ENCODE results near the gene TTN. TPM values are rescaled to one million over a fixed set of nuclear protein-coding genes. Genes with fewer than 3 reads are reported as not detected.

Gene TTN
- total and polyA plus RNA-seq, 4 donors: 0.98 to 4.5 (median 1.9) TPM

DNA sequence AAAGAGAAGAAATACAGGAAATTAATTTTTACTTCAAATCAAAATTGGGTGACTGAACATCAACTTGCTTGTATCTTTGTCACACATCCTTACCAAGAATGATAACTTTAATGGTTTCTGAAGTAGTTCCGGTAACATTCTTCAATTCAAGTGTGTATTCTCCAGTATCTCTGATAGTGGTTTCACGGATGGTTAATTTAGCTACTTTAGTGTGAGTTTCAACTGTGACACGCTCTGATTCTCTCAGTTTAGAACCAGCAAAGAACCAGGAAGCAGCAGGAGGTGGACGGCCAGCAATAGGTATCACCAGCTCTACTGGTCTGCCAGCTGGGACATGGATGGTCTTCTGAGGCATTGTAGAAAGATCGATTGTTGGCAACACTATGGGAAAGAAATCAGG is 264.7 kb downstream of the TTN start:
- no peaks in the 10 kb centered on the region for H3K4me1 ChIP-seq (ENCODE audit: control insufficient read depth, insufficient read depth, low read length)
- H3K36me3 ChIP-seq (ENCODE audit: control insufficient read depth, insufficient read depth, low read length): no peaks in the 10 kb centered on the region
- no peak overlapping the region for H3K4me3 ChIP-seq (ENCODE audit: low read depth, low read length)
- no peak overlapping the region for H3K27ac ChIP-seq (ENCODE audit: low read depth, low read length)
- no peak for DNase-seq (ENCODE audit: low read depth in 4 of 6, low spot score in 6 of 6)
- H3K27me3 ChIP-seq (ENCODE audit: control insufficient read depth, insufficient read depth, low read length): no peaks in the 10 kb centered on the region
- no peaks in the 10 kb centered on the region for H3K9me3 ChIP-seq (ENCODE audit: control insufficient read depth, insufficient read depth, low read length)
- WGBS (ENCODE audit: insufficient coverage): 100% methylated on average over 1 of the region's 5 CpGs

DNA sequence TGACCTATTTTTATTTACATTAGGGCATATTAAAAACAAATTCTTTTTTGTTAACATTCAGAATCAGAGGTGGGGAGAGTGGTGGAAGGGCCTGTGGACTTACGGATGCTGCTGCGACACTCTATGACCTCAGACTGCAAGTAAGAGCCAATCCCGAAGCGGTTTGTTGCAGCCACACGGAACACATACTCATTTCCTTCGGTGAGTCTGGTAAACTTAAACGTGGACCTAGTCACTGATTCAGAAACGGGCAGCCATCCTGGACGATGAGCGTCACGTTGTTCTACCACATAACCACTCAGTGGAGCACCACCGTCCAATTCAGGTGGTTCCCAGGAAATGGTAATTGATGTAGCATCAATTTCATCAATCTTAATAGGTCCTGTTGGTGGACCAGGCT is 265.1 kb downstream of the TTN start:
- WGBS (ENCODE audit: insufficient coverage): 100% methylated on average over 2 of the region's 12 CpGs
- H3K9me3 ChIP-seq (ENCODE audit: control insufficient read depth, insufficient read depth, low read length): no peaks in the 10 kb centered on the region
- no peak overlapping the region for H3K4me3 ChIP-seq (ENCODE audit: low read depth, low read length)
- H3K27ac ChIP-seq (ENCODE audit: low read depth, low read length): no peak overlapping the region
- no peak for DNase-seq (ENCODE audit: low read depth in 4 of 6, low spot score in 6 of 6)
- H3K4me1 ChIP-seq (ENCODE audit: control insufficient read depth, insufficient read depth, low read length): no peaks in the 10 kb centered on the region
- H3K27me3 ChIP-seq (ENCODE audit: control insufficient read depth, insufficient read depth, low read length): no peaks in the 10 kb centered on the region
- H3K36me3 ChIP-seq (ENCODE audit: control insufficient read depth, insufficient read depth, low read length): no peaks in the 10 kb centered on the region

DNA sequence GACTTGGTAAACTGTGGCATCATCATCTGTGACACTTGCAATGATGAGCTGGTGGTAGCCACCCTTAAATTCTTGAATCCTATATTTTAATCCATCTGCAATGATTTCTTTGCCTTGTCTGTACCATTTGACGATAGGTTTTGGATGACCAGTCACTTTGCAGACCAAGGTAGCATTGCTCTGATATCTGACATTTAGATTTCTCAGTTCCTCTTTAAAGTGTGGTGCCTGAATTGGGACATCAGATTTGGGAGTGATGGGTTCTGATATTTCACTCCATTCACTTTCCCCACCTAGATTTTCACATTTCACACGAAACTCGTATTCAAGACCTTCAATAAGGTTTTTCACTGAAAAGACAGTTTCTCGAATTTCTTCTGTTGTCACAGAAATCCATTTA is 271.2 kb downstream of the TTN start:
- Histone ChIP-seq H3K9me3 (ENCODE audit: control insufficient read depth, insufficient read depth, low read length) (no peaks in the 10 kb centered on the region), H3K27me3 (ENCODE audit: control insufficient read depth, insufficient read depth, low read length) (no peaks in the 10 kb centered on the region), H3K4me3 (ENCODE audit: low read depth, low read length) (no peak overlapping the region), H3K36me3 (ENCODE audit: control insufficient read depth, insufficient read depth, low read length) (no peaks in the 10 kb centered on the region), H3K27ac (ENCODE audit: low read depth, low read length) (no peak overlapping the region), H3K4me1 (ENCODE audit: control insufficient read depth, insufficient read depth, low read length) (no peaks in the 10 kb centered on the region)
- 100% methylated on average over 1 of the region's 4 CpGs for WGBS (ENCODE audit: insufficient coverage)
- no peak for DNase-seq (ENCODE audit: low read depth in 4 of 6, low spot score in 6 of 6)

DNA sequence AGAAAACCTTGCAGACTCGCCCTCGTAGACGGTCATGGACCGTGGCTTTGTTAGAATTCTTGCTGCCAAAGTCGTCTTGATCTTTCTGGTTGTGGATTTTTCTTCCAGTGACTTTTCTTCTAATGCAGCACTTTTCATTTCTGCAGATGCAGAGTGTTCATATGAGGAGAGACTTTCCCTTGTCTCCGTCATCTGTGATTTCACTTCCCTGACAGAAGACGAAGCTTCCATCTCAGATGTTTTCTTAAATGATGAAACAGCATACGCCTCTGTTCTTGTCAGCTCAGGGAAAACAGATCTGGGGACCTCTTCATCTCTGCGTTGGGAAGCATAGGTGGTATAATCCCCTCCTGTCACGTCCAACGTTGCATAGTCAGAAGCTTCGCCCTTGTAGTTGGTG is 276.1 kb downstream of the TTN start:
- Histone ChIP-seq H3K27ac (ENCODE audit: low read depth, low read length) (no peak overlapping the region), H3K4me3 (ENCODE audit: low read depth, low read length) (no peak overlapping the region), H3K9me3 (ENCODE audit: control insufficient read depth, insufficient read depth, low read length) (no peaks in the 10 kb centered on the region), H3K36me3 (ENCODE audit: control insufficient read depth, insufficient read depth, low read length) (no peaks in the 10 kb centered on the region), H3K27me3 (ENCODE audit: control insufficient read depth, insufficient read depth, low read length) (no peaks in the 10 kb centered on the region), H3K4me1 (ENCODE audit: control insufficient read depth, insufficient read depth, low read length) (no peaks in the 10 kb centered on the region)
- 97% methylated on average over 10 of the region's 12 CpGs for WGBS (ENCODE audit: insufficient coverage)
- no peak for DNase-seq (ENCODE audit: low read depth in 4 of 6, low spot score in 6 of 6)

DNA sequence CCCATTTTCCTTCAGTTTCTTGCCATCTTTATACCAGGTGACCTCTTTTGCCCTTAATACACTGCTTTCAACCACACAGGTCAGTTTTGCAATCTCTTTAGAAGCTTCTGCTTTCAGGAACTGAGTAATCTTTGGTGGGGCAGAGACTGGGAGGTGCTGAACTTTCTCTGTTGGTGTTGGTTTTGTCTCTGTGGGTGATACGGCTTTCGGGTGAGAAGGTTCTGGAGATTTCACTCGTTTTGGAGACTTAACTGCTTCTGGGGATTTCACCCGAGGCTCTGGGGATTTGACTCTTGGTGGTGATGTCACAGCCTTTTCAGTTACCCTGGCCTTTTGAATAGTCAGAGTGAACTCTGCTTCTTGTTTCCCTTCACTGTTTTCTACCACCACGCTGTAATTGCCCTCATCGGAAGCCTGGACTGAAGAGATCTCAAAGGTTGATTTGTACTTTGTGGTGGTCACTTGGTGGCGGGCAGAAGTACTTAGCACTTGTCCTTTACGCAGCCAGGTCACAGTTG is 276.5 kb downstream of the TTN start:
- WGBS (ENCODE audit: insufficient coverage): 86% methylated on average over 8 of the region's 8 CpGs
- Histone ChIP-seq H3K27ac (ENCODE audit: low read depth, low read length) (no peak overlapping the region), H3K9me3 (ENCODE audit: control insufficient read depth, insufficient read depth, low read length) (no peaks in the 10 kb centered on the region), H3K4me3 (ENCODE audit: low read depth, low read length) (no peak overlapping the region), H3K36me3 (ENCODE audit: control insufficient read depth, insufficient read depth, low read length) (no peaks in the 10 kb centered on the region), H3K27me3 (ENCODE audit: control insufficient read depth, insufficient read depth, low read length) (no peaks in the 10 kb centered on the region), H3K4me1 (ENCODE audit: control insufficient read depth, insufficient read depth, low read length) (no peaks in the 10 kb centered on the region)
- no peak for DNase-seq (ENCODE audit: low read depth in 4 of 6, low spot score in 6 of 6)

DNA sequence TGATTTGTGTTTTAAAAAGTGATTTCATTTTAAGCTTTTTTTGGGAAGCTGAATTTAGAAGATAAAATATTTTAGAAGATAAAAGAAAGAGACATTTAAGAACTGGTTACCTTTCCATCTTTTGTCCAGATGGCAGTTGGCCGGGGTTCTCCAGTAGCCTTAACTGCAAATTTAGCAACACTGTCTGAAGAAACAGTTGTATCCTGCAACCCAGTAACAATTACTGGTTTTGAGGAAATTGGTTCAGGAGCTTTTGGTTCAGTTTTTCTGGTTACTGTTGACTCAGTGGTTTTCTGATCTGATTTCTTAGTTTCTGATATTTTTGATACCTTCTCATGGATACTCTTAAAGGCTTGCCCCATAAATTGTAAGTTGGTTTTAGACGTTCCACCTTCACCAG is 277.1 kb downstream of the TTN start:
- no peaks in the 10 kb centered on the region for H3K4me1 ChIP-seq (ENCODE audit: control insufficient read depth, insufficient read depth, low read length)
- no peak overlapping the region for H3K4me3 ChIP-seq (ENCODE audit: low read depth, low read length)
- H3K36me3 ChIP-seq (ENCODE audit: control insufficient read depth, insufficient read depth, low read length): no peaks in the 10 kb centered on the region
- H3K27ac ChIP-seq (ENCODE audit: low read depth, low read length): no peak overlapping the region
- no peak for DNase-seq (ENCODE audit: low read depth in 4 of 6, low spot score in 6 of 6)
- no peaks in the 10 kb centered on the region for H3K27me3 ChIP-seq (ENCODE audit: control insufficient read depth, insufficient read depth, low read length)
- WGBS (ENCODE audit: insufficient coverage): no CpG with 5 or more reads among the region's 2 CpGs
- H3K9me3 ChIP-seq (ENCODE audit: control insufficient read depth, insufficient read depth, low read length): no peaks in the 10 kb centered on the region

DNA sequence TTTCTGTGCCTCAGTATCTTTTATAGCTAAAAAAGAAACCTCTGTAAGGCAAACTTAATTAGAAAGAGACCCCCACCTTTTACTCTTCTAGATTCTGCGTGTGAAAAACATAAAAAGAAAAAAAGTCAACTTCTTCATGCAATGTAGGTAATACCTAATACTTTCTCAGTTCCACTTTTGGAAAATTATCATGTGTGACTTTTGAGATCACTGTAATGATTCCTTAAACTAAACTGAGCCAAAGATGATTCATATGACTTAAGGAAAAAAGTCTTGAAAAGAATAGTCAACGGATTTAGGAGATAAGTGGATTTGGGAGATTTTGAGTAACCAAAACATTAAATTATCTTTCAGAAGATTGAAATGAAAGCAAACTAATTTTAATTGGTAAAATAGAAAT is 278.0 kb downstream of the TTN start:
- Histone ChIP-seq H3K36me3 (ENCODE audit: control insufficient read depth, insufficient read depth, low read length) (no peaks in the 10 kb centered on the region), H3K9me3 (ENCODE audit: control insufficient read depth, insufficient read depth, low read length) (no peaks in the 10 kb centered on the region), H3K27me3 (ENCODE audit: control insufficient read depth, insufficient read depth, low read length) (no peaks in the 10 kb centered on the region), H3K27ac (ENCODE audit: low read depth, low read length) (no peak overlapping the region), H3K4me3 (ENCODE audit: low read depth, low read length) (no peak overlapping the region), H3K4me1 (ENCODE audit: control insufficient read depth, insufficient read depth, low read length) (no peaks in the 10 kb centered on the region)
- no CpG with 5 or more reads among the region's 2 CpGs for WGBS (ENCODE audit: insufficient coverage)
- no peak for DNase-seq (ENCODE audit: low read depth in 4 of 6, low spot score in 6 of 6)

DNA sequence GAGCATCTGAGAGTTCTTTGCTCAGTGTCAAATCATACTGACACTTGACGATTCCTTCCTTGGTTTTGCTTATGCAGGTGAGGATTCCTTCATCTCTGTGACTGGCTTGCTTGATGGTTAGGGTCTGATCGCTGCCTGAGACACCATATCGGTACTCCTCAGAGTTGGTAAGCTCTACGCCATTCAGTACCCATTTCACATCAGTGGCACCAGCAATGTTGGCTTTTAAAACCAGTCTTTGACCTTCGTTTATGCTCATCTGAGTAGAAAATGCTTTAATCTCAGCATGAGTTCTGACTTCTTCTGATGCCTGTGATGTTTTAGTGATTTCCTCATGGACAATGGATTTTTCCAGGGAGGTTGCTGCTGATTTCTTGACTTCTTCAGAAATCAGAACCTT is 278.6 kb downstream of the TTN start:
- Histone ChIP-seq H3K4me1 (ENCODE audit: control insufficient read depth, insufficient read depth, low read length) (no peaks in the 10 kb centered on the region), H3K9me3 (ENCODE audit: control insufficient read depth, insufficient read depth, low read length) (no peaks in the 10 kb centered on the region), H3K27me3 (ENCODE audit: control insufficient read depth, insufficient read depth, low read length) (no peaks in the 10 kb centered on the region), H3K27ac (ENCODE audit: low read depth, low read length) (no peak overlapping the region), H3K36me3 (ENCODE audit: control insufficient read depth, insufficient read depth, low read length) (no peaks in the 10 kb centered on the region), H3K4me3 (ENCODE audit: low read depth, low read length) (no peak overlapping the region)
- 100% methylated on average over 2 of the region's 5 CpGs for WGBS (ENCODE audit: insufficient coverage)
- no peak for DNase-seq (ENCODE audit: low read depth in 4 of 6, low spot score in 6 of 6)

DNA sequence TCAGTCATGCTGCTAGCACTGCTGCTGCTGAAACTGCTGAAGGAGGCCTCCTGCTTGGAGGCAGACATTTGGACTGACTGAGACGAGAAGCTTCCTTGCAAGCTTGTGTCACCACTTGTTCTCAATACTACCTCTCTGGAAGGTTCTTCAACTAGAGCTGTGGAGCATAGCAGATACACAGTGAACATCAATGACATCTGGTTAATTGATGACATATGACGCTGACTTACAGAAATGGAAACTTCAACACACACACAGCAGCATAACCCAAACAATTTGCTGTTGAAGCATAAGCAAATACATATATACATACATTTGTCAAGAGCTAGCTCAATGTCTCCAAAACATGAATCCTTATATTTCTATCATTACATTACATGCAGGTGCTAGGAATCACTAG is 279.6 kb downstream of the TTN start:
- DNase-seq (ENCODE audit: low read depth in 4 of 6, low spot score in 6 of 6): peak in 1 of 6 donors; percentile 3
- Histone ChIP-seq H3K27me3 (ENCODE audit: control insufficient read depth, insufficient read depth, low read length) (no peaks in the 10 kb centered on the region), H3K27ac (ENCODE audit: low read depth, low read length) (no peak overlapping the region), H3K36me3 (ENCODE audit: control insufficient read depth, insufficient read depth, low read length) (no peaks in the 10 kb centered on the region), H3K9me3 (ENCODE audit: control insufficient read depth, insufficient read depth, low read length) (peaks cover 2% of the 10 kb centered on the region), H3K4me3 (ENCODE audit: low read depth, low read length) (no peak overlapping the region), H3K4me1 (ENCODE audit: control insufficient read depth, insufficient read depth, low read length) (no peaks in the 10 kb centered on the region)
- 100% methylated on average over 1 of the region's 2 CpGs for WGBS (ENCODE audit: insufficient coverage)

DNA sequence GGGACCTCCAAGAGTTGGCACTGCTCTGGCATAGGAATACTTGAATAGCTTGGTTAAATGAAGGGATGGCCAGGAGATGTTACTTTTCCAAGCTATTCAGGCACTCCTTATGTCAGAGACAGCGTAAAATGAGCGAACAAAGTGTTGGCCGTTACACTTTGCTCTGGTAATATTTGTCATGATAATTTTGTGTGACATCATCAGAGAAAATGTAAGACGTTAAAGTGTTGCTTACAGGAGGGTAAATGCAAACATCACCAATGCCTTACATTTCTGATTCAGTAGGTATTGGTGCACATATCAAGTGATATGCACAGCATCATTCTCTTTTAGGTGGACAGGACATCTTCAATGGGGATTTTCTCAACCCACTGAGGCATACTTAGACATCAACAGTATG is 281.0 kb downstream of the TTN start:
- no peaks in the 10 kb centered on the region for H3K36me3 ChIP-seq (ENCODE audit: control insufficient read depth, insufficient read depth, low read length)
- H3K4me3 ChIP-seq (ENCODE audit: low read depth, low read length): no peak overlapping the region
- no CpG with 5 or more reads among the region's 4 CpGs for WGBS (ENCODE audit: insufficient coverage)
- no peaks in the 10 kb centered on the region for H3K4me1 ChIP-seq (ENCODE audit: control insufficient read depth, insufficient read depth, low read length)
- DNase-seq (ENCODE audit: low read depth in 4 of 6, low spot score in 6 of 6): no peak
- no peak overlapping the region for H3K27ac ChIP-seq (ENCODE audit: low read depth, low read length)
- peaks cover 2% of the 10 kb centered on the region for H3K9me3 ChIP-seq (ENCODE audit: control insufficient read depth, insufficient read depth, low read length)
- H3K27me3 ChIP-seq (ENCODE audit: control insufficient read depth, insufficient read depth, low read length): no peaks in the 10 kb centered on the region
